Measurements from ENCODE around the gene TTC7B.

Gene TTC7B

GRCh38 chr14:90558041-90558982 is 257.9 kb downstream of the TTC7B start:
- DNase-seq (ENCODE audit: low read depth in 2 of 2) = no peak

GRCh38 chr14:90557516-90557915 is 258.7 kb downstream of the TTC7B start:
- no peak for DNase-seq (ENCODE audit: low read depth in 2 of 2)

DNA sequence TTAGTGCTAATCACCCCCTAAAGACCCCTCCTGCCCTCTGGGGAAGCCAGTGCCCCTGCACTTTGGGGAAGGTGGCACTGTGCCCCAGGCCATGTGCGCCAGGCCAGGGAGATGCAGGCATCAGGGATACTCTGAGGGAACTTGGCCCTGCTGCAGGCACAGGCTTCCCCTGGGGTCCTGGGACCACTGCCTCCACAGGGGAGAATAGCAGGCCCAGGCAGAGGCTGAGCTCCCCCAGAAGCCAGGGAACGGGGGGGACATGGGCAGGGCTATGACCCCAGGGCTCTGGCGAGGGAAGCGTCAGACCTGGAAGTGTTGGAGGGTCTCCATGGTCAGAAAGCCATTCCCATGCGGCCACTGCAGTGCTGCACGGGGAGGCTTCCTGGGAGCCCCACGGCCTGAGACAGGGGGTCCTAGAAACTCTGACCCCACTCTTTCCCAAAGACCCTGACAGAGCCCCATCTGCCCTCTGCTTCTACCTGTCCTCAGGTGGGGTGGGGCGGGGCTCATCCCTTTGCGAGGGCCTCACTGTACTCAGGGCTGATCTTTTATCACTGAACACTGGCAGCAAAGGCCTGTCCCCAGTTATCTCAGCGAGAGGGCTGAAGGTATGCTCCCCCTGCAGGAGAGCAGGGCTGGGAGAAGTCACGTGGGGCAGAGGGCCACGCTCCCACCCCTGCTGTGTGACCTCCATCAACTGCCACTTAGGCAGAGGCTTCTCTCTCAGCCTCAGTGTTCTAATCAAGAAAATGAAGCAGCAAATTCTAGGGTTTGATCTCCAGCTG is 259.4 kb downstream of the TTC7B start:
- DNase-seq (ENCODE audit: low read depth in 2 of 2) = no peak

DNA sequence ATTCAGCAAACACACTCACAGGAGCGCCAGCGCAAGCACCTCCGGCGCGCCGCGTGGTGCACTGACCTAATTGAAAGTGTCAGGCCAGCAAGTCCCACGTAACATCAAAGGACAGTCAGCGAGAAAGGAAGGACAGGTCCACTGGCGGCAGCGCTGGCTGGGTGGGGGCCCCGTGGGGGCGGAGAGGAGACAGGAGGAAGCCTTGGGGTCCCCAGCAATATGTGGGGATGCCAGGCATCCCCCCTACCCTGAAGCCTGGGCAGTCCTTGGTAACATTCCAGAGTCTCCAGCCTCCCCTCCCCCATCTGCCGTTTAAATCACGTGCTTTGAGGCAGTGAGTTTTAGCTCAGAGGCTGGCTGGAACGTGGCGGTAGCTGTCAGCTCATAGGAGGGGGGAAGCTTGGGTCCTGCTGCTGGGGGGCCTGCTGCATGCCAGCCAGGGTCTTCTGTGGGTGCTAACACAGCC is 260.2 kb downstream of the TTC7B start:
- no peak for DNase-seq (ENCODE audit: low read depth in 2 of 2)

- no peak for DNase-seq (ENCODE audit: low read depth in 2 of 2)
Observed at GRCh38 chr14:90555126-90556011, 260.9 kb downstream of the TTC7B start.

- DNase-seq (ENCODE audit: low read depth in 2 of 2) = no peak
Observed at GRCh38 chr14:90554341-90554740, 261.9 kb downstream of the TTC7B start.

GRCh38 chr14:90553921-90554336 is 262.3 kb downstream of the TTC7B start:
- DNase-seq (ENCODE audit: low read depth in 2 of 2) = no peak

DNA sequence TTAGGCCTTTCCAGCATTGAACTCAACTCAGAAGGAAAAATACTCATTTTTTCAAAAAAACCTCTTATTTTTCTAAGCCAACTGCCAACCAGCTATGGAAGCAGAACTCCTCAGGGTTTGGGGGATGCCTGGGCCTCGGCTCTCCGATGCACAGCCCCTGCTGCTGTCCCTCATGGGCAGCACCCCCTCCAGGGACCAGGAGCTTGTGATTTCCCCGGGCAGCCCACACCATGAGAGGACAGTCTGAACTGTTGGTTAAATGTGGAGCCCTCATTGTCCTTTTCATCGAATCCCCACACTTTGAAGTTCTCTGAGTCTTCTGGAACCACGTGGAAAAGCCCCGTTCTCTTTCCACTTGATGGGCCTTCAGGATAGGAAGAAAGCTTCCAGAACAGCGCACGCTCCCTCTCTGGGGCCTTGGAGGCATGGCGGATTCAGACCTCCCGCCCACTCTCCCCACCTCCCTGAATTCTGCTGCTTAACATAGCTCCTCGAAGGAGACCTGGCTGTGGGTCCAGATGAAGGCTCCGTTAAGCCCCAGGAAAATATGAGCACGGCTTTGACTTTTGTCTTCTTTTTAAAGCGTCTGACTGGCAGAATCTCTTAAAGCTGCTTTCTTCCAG is 262.8 kb downstream of the TTC7B start:
- no peak for DNase-seq (ENCODE audit: low read depth in 2 of 2)

DNA sequence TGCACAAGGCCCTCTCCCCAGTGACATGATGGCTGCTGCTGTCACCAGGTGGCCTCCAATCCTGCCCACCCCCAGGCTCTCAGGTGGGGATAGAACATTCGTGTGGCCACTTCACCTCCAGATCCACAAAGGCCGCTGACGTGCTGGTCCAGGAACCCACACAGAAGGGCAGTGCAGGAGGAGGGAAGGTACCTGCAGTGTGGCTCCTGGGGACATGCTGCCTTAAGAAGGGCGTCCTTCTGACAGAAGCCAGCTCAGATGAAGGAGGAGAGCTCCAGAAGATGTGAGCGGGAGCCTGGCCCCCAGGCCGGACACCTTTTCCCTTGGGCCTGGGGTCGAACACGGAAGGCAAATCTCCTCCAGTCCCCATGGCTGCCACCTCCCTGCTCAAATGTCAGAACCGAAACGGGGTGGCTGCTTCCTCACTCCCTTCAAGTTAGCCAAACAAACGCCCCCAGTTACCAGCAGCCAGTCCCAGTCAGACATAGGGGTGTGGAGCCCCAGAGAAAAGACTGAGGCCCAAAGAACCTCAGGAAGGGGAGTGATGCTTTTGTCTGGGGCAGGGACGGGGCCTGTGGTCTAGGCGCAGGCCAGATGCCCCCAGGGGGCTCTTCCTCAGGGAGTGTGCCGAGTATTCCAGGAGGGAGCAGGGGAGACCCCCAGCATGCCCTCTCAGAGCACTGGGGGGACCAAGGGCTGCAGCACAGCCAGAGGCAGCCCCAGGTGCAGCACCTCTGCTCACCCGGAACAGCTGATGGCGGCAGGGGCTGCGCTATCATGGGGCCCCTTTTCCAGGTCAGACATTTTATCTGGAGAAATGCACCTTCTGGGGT is 263.5 kb downstream of the TTC7B start:
- no peak for DNase-seq (ENCODE audit: low read depth in 2 of 2)

DNA sequence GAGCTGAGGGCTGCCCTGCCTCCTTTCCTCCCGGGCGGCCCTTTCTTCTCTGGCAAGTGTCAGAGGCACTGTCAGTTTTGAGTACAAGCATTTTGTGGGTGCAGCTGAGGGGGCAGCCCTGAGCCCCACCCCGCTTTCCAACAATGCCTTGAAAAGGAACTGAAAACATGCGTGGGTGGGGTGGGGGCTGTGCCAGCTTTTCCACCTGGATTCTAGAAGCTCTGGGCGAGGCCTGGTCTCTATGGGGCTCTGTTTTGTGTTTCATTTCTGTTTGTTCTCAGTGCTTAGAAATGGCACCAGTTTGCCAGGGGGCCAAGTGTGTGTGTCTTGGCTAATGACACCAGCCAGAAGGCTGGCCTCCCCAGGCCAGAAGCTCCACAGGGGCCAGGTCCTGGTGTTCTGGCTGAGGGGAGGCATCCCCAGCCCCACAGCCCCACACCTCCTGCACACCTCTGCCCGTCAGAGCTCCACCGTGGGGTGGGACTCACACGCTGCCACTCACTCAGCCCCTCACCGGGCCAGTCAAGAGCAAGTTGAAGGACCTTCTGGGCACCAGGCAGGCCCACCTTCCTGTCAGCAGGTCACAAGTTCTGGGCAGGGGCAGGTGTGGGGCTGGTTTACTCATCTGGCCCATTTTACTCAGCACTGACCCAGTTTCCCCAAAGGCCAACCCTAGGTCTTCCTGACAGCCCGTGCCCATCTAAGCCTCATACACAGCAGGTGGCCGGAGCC is 264.3 kb downstream of the TTC7B start:
- DNase-seq (ENCODE audit: low read depth in 2 of 2) = no peak

DNA sequence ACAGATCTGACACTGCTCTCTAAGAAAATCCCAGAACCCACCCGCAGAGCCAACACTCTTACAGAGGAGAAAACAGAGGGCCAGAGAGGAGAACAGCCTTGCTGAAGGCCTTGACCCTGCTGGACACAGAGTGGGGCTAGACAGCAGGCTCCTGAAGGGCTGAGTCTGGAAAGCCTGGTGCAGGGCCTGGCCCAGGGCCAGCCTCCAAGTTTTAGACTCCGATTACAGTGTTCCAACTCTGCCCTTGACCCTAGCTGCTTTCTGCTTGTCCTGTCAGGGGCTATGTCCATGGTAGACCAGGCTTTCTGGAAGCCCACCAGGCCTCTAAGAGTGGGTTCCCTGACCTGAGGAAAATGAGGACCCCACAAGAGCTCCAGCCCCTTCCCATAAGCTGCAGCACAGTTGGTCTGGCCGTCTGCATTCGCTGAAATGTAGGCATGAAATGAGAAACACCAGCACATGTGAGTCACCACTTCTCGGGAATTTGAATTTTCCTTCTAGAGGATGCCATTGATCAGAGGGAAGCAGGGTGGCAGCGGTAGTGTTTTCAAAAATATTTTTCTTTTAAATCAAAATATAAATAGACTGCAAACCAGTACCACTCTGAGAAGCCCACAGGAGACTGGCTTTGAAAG is 265.0 kb downstream of the TTC7B start:
- no peak for DNase-seq (ENCODE audit: low read depth in 2 of 2)

- no peak for DNase-seq (ENCODE audit: low read depth in 2 of 2)
Observed at GRCh38 chr14:90549794-90550641, 266.2 kb downstream of the TTC7B start.

- no peak for DNase-seq (ENCODE audit: low read depth in 2 of 2)
Observed at GRCh38 chr14:90548455-90548854, 267.8 kb downstream of the TTC7B start.

DNA sequence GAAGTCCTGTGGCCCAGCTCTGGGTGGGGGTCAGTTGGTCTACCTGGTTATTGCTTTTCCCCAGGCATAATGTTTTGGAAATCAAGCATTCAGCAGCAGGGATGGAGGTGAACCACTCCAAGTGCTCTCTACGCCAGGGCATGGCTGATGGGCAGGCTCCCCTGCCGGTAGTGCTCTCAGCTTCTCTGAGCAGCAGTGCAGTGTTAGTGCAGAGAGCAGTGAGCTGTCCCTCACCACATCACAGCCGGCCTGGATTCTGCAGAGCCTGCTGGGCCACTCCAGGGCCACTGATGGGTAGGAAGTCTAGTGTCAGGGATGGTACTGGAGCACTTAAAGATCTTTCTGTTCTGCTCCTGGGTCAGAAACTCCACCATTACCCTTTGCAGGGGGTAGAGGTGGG is 268.3 kb downstream of the TTC7B start:
- no peak for DNase-seq (ENCODE audit: low read depth in 2 of 2)

GRCh38 chr14:90547250-90547649 is 269.0 kb downstream of the TTC7B start:
- DNase-seq (ENCODE audit: low read depth in 2 of 2) = no peak

GRCh38 chr14:90546767-90547166 is 269.5 kb downstream of the TTC7B start:
- DNase-seq (ENCODE audit: low read depth in 2 of 2) = no peak

GRCh38 chr14:90545966-90546751 is 270.1 kb downstream of the TTC7B start:
- DNase-seq (ENCODE audit: low read depth in 2 of 2) = no peak
